Activated CD8-positive, alpha-beta T cell treated with anti-CD3 and anti-CD28 coated beads for 36 hours (primary cell): ENCODE data around the gene CDKN2A. TPM values are rescaled to one million over a fixed set of nuclear protein-coding genes. Genes with fewer than 3 reads are reported as not detected.

Source experiments
- ATAC-seq: fragments of 200-7000 bp; cut with Tn5 transposase; one replicate; pipeline ENCODE4 v1.10.0; 2021; ENCODE audit warnings: mild to moderate bottlenecking, moderate library complexity
- CTCF ChIA-PET: fragments of 350-600 bp; sonication (Branson Sonifier 250); formaldehyde crosslinking; loops from one replicate; lab custom pipeline; 2021; ENCODE audit warnings: antibody characterized with exemption; lab: Charles Lee
- POLR2A ChIA-PET: fragments of 350-600 bp; sonication (Branson Sonifier 250); formaldehyde crosslinking; loops from one replicate; lab custom pipeline; 2021; ENCODE audit warnings: antibody characterized with exemption; lab: Charles Lee
- DNase-seq: peaks from one replicate; pipeline ENCODE4 v3.0.0-alpha.2; 2020
- H3K27ac Mint-ChIP-seq: one replicate; pipeline ENCODE4 v1.8.0; 2021; ENCODE audit warnings: mild to moderate bottlenecking, mixed read lengths
- H3K27me3 Mint-ChIP-seq: one replicate; pipeline ENCODE4 v1.8.0; 2021; ENCODE audit warnings: mixed read lengths
- H3K36me3 Mint-ChIP-seq: one replicate; pipeline ENCODE4 v1.8.0; 2021; ENCODE audit warnings: low read depth, mixed read lengths
- H3K4me1 Mint-ChIP-seq: one replicate; pipeline ENCODE4 v1.8.0; 2021; ENCODE audit warnings: low read depth, mixed read lengths
- H3K4me3 Mint-ChIP-seq: one replicate; pipeline ENCODE4 v1.8.0; 2021; ENCODE audit warnings: mild to moderate bottlenecking, moderate library complexity, mixed read lengths
- H3K9me3 Mint-ChIP-seq: one replicate; pipeline ENCODE4 v1.8.0; 2021; ENCODE audit warnings: mixed read lengths
- CTCF ChIP-seq: fragments of 200-600 bp; IDR thresholded peaks from one replicate; pipeline ENCODE4 v1.8.0; 2022; ENCODE audit warnings: antibody characterized with exemption, mild to moderate bottlenecking
- intact Hi-C: fragments of 100-400 bp; cut with micrococcal nuclease; formaldehyde crosslinking; loops from one replicate; pipeline ENCODE4 v1.10.0; 2022
- total RNA-seq, 2 experiments: library from RNA; stranded (reverse); gene quantifications; one replicate each; pipeline ENCODE4 v1.2.3, GENCODE V29; 2021

CDKN2A gene
- total RNA-seq, 2 experiments from 2014 or later: 2.1 to 2.5 TPM

DNA sequence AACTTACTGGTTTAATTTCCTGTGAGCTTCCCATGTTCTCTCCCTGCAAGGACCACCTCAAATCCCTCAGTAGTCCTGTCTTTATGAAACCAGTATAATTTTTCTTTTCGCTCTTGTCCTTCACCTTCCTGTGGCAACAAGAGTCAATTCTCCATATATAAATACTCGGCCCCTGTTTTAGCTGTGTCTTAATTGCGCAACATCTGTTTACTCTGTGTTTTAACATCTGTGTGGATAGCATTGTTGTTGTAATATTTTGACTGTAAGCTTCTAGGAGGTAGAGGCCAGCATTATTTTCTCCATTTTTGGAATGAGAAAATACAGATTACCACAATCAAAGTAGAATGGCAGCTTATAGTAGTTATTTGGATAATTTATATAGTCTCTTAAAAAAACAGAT lies 45.1 kb upstream of the CDKN2A start:
- peaks cover 3% of the 10 kb centered on the region for H3K27me3 Mint-ChIP-seq
- no peak overlapping the region for H3K4me3 Mint-ChIP-seq
- H3K36me3 Mint-ChIP-seq: no peaks in the 10 kb centered on the region
- H3K27ac Mint-ChIP-seq: no peak overlapping the region
- intact Hi-C loops: loop anchor here (5.0 kb wide), 1 partner anchor 227 kb away; no protein-coding TSS in a partner anchor
- peaks cover 23% of the 10 kb centered on the region for H3K4me1 Mint-ChIP-seq
- no peak for ATAC-seq
- DNase-seq: no peak
- H3K9me3 Mint-ChIP-seq: no peaks in the 10 kb centered on the region
- ChIA-PET CTCF (interaction anchor here (1.0 to 11.3 kb wide), 10 partner anchors 10 to 229 kb away, joined by 3 to 149 read pairs (median 6); partner anchors contain the start of gene CDKN2B), POLR2A (interaction anchor here (0.7 to 1.1 kb wide), 2 partner anchors 40 to 73 kb away, joined by 3 read pairs; no protein-coding TSS in a partner anchor)
- no peak for TF ChIP-seq CTCF

DNA sequence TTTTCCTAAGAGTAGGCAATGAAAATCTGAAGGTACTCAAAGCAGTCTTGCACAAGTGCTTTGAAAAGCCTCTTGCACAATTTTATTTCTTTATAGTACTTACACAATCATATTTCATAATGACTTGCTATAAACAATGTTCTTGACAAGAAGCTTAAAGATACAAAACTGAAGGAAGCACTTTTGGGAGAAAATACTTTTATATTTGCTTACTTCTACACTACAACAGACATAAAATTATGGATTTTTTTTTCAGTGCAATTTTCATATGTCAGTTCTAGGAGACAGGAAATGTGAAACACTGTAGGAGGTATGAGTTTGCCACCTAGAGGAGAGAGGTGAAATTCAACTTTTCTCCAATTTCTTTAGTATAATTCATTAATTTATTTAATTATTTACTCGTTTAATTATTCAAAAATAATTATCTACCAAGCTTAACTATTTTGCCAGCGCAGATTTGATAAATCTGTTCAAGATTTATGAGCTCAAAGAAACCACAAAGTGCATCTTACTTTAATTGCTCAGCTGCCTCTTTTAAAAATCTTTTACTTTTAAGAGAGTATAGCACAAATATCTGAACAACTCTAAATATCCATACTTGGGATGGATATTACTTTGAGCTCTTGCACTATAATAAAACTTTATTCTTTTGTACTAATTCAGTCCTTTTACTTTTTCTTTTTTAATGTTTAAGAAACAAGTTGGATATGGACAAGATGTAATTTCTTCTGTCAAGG lies 43.9 kb upstream of the CDKN2A start:
- H3K4me1 Mint-ChIP-seq: peaks cover 23% of the 10 kb centered on the region
- H3K4me3 Mint-ChIP-seq: no peak overlapping the region
- CTCF ChIA-PET: interaction anchor here (0.7 to 11.3 kb wide), 23 partner anchors 11 to 855 kb away, joined by 3 to 149 read pairs (median 4); partner anchors contain the start of genes CDKN2A, CDKN2B and CDKN2B-AS1
- ATAC-seq (peak; percentile 47), DNase-seq (no peak)
- intact Hi-C loops: loop anchor here (5.0 kb wide), 1 partner anchor 226 kb away; no protein-coding TSS in a partner anchor
- TF ChIP-seq CTCF: peak; percentile 83
- H3K36me3 Mint-ChIP-seq: no peaks in the 10 kb centered on the region
- H3K9me3 Mint-ChIP-seq: no peaks in the 10 kb centered on the region
- H3K27ac Mint-ChIP-seq: no peak overlapping the region
- POLR2A ChIA-PET: no interaction called here
- H3K27me3 Mint-ChIP-seq: no peaks in the 10 kb centered on the region

GRCh38 chr9:22036866-22037626 lies 42.9 kb upstream of the CDKN2A start:
- Mint-ChIP-seq H3K27ac (no peak overlapping the region), H3K36me3 (no peaks in the 10 kb centered on the region), H3K4me1 (peaks cover 23% of the 10 kb centered on the region), H3K4me3 (no peak overlapping the region), H3K27me3 (no peaks in the 10 kb centered on the region), H3K9me3 (no peaks in the 10 kb centered on the region)
- CTCF ChIA-PET: interaction anchor here (0.7 to 11.3 kb wide), 21 partner anchors 11 to 854 kb away, joined by 3 to 149 read pairs (median 4); partner anchors contain the start of genes CDKN2A, CDKN2B and CDKN2B-AS1
- intact Hi-C loops: loop anchor here (5.0 kb wide), 1 partner anchor 225 kb away; no protein-coding TSS in a partner anchor
- no peak for TF ChIP-seq CTCF
- ATAC-seq: no peak
- POLR2A ChIA-PET: interaction anchor here (1.2 kb wide), 1 partner anchor 11 kb away, joined by 4 read pairs; no protein-coding TSS in a partner anchor
- no peak for DNase-seq

DNA sequence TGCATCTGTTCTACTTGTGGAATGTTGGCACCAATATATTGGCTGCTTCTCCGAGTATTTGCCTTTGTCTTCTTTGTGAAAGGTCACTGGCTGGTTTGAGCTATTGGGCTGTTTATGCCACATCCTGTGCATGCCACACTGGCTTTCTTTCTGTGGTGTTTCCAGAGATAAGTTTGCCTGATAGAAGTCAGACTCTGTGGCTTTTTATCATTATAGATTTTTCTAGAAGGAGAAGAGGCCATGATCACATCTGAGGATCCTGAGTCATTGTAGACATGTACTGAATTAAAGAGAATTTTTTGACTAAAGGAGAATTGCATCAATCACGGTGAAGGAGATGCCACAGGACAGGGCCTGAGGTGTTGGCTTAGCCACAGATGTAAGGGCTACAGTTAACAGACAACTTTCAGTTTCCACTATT lies 41.4 kb upstream of the CDKN2A start:
- TF ChIP-seq CTCF: no peak
- Mint-ChIP-seq H3K27me3 (no peaks in the 10 kb centered on the region), H3K4me1 (peaks cover 16% of the 10 kb centered on the region), H3K36me3 (no peaks in the 10 kb centered on the region), H3K9me3 (no peaks in the 10 kb centered on the region), H3K4me3 (no peak overlapping the region), H3K27ac (no peak overlapping the region)
- DNase-seq (peak; percentile 22), ATAC-seq (peak; percentile 68)
- intact Hi-C loops: loop anchor here (5.0 kb wide), 1 partner anchor 223 kb away; no protein-coding TSS in a partner anchor
- CTCF ChIA-PET: interaction anchor here (4.8 to 11.3 kb wide), 4 partner anchors 14 to 225 kb away, joined by 28 to 149 read pairs (median 54); partner anchors contain the start of gene CDKN2B
- POLR2A ChIA-PET: no interaction called here
